ENCODE data around the gene C10orf105. TPM values are rescaled to one million over a fixed set of nuclear protein-coding genes. Genes with fewer than 3 reads are reported as not detected.

Gene C10orf105
- total and polyA plus RNA-seq, 2 of the 8 experiments (the other 6 are each of a cell fraction or from before 2014, with no cell fraction given): 0.71 to 0.73 TPM

- no peak overlapping the region for H2AK5ac ChIP-seq (ENCODE audit: low read depth, low read length)
- no peak overlapping the region for H2BK120ac ChIP-seq (replicated peaks; ENCODE audit: low read depth, low read length)
- H4K5ac ChIP-seq (ENCODE audit: insufficient read length, low read depth, low read length): no peak overlapping the region
- POLR2A ChIA-PET (ENCODE audit: partially characterized antibody): no interaction called here
- no peak overlapping the region for H3K9ac ChIP-seq (replicated peaks in 1 of 4; ENCODE audit: extremely low read depth in 1 of 4, low read depth in 3 of 4, low read length in 3 of 4)
- H4K91ac ChIP-seq (replicated peaks; ENCODE audit: insufficient read length, low read length): no peak overlapping the region
- H3K27me3 ChIP-seq (replicated peaks in 1 of 4; ENCODE audit: control insufficient read depth in 3 of 4, extremely low read depth in 1 of 4, insufficient read depth in 3 of 4, low read length in 3 of 4): 0 out of 7 replicates have a peak, but pooled peaks cover 0 to 2% (median 0%) of the 10 kb centered on the region in 4 experiments
- H3K4me3 ChIP-seq (ENCODE audit: extremely low read depth in 1 of 4, insufficient read depth in 2 of 4, low read depth in 3 of 4, low read length in 4 of 4): no peak overlapping the region
- H3K23me2 ChIP-seq (ENCODE audit: low read depth, low read length): no peaks in the 10 kb centered on the region
- no peak overlapping the region for H2BK12ac ChIP-seq (ENCODE audit: low read depth, low read length)
- H3K23ac ChIP-seq (ENCODE audit: insufficient read length): no peak overlapping the region
- H3K9me3 ChIP-seq (ENCODE audit: insufficient read depth in 2 of 2, low read depth in 1 of 2, low read length in 1 of 2): no peaks in the 10 kb centered on the region
- H3K79me1 ChIP-seq (ENCODE audit: low read depth, low read length): no peaks in the 10 kb centered on the region
- H3K4ac ChIP-seq (replicated peaks; ENCODE audit: insufficient read length, low read depth, low read length): no peak overlapping the region
- H3K18ac ChIP-seq (ENCODE audit: extremely low read depth, low read length): no peak overlapping the region
- no peak overlapping the region for H3K56ac ChIP-seq (replicated peaks; ENCODE audit: insufficient read length, low read depth, low read length)
- CTCF ChIA-PET (ENCODE audit: partially characterized antibody): interaction anchor here (0.8 to 2.8 kb wide), 7 partner anchors 10 to 425 kb away, joined by 3 to 14 read pairs (median 5); partner anchors contain the start of gene C10orf105
- 86% methylated on average over 10 of the region's 10 CpGs; no CpG with 5 or more reads in 1 of the 2 experiments for WGBS, 2 experiments (ENCODE audit: extremely low coverage in 1 of 2, insufficient coverage in 1 of 2, insufficient read length in 1 of 2, insufficient replicate concordance in 2 of 2, low coverage in 1 of 2, low lambda C conversion rate in 2 of 2, missing lambda C conversion rate in 1 of 2)
- no peak for FAIRE-seq
- no peaks in the 10 kb centered on the region for H3K36me3 ChIP-seq (ENCODE audit: control insufficient read depth in 2 of 4, insufficient read depth in 4 of 4, low read length in 3 of 4)
- no peak overlapping the region for H3K14ac ChIP-seq (ENCODE audit: insufficient read length)
- no peak overlapping the region for H2BK20ac ChIP-seq (ENCODE audit: low read length)
- no peak overlapping the region for H2BK15ac ChIP-seq (ENCODE audit: low read length)
- H3K79me2 ChIP-seq (ENCODE audit: control insufficient read depth in 1 of 2, insufficient read depth in 2 of 2, low read length in 2 of 2): no peaks in the 10 kb centered on the region
- H3K27ac ChIP-seq (ENCODE audit: low read depth, low read length): no peak overlapping the region
- no peak overlapping the region for H2AFZ ChIP-seq (ENCODE audit: low read length)
- DNase-seq (ENCODE audit: low read depth in 1 of 2, low spot score in 2 of 2): no peak
- H3K4me1 ChIP-seq (replicated peaks in 1 of 4; ENCODE audit: control insufficient read depth in 3 of 4, insufficient read depth in 4 of 4, low read length in 3 of 4): peaks cover 1 to 5% (median 3%) of the 10 kb centered on the region in 4 experiments; a peak in 4 of 7 replicates
- H3K4me2 ChIP-seq (ENCODE audit: insufficient read depth in 1 of 2, low read depth in 2 of 2, low read length in 2 of 2): no peak overlapping the region
- no peaks in the 10 kb centered on the region for H4K20me1 ChIP-seq (replicated peaks in 1 of 2; ENCODE audit: control insufficient read depth in 1 of 2, insufficient read depth in 2 of 2, low read length in 2 of 2)
- H4K8ac ChIP-seq (ENCODE audit: extremely low read depth, insufficient read depth, low read length): no peak overlapping the region
- H2BK5ac ChIP-seq (ENCODE audit: low read depth, low read length): no peak overlapping the region
- no peak for TF ChIP-seq HDAC6 (IDR thresholded peaks at IDR 0.05; ENCODE audit: low read depth, low read length)
- TF ChIP-seq YY1 (IDR thresholded peaks at IDR 0.05; ENCODE audit: low read depth, low read length): no peak
- TF ChIP-seq RAD21 (IDR thresholded peaks at IDR 0.05 in 1 of 2, conservative IDR thresholded peaks at IDR 0.05 in 1 of 2; ENCODE audit: low read depth in 2 of 2, low read length in 2 of 2): no peak
- no peak for TF ChIP-seq ASH2L (IDR thresholded peaks at IDR 0.05; ENCODE audit: low read length)
- TF ChIP-seq CBX8 (IDR thresholded peaks at IDR 0.05; ENCODE audit: borderline replicate concordance, low read depth, low read length): no peak
- TF ChIP-seq GTF2F1 (IDR thresholded peaks at IDR 0.05; ENCODE audit: borderline replicate concordance, low read depth, low read length): no peak
- no peak for TF ChIP-seq SIN3A (conservative IDR thresholded peaks at IDR 0.05 in 1 of 2, IDR thresholded peaks at IDR 0.05 in 1 of 2; ENCODE audit: low read depth in 1 of 2, low read length in 2 of 2)
- TF ChIP-seq USF2 (IDR thresholded peaks at IDR 0.05; ENCODE audit: low read length): no peak
- no peak for TF ChIP-seq RFX5 (IDR thresholded peaks at IDR 0.05; ENCODE audit: borderline replicate concordance, low read depth, low read length)
- TF ChIP-seq POLR2A (IDR thresholded peaks at IDR 0.05; ENCODE audit: control extremely low read depth in 1 of 2, low read depth in 2 of 2, low read length in 2 of 2): no peak
- no peak for TF ChIP-seq KDM4A (IDR thresholded peaks at IDR 0.05; ENCODE audit: low read depth, low read length, severe bottlenecking)
Observed at GRCh38 chr10:71742301-71743088, 22.9 kb upstream of the C10orf105 start.
